Pulmonary artery endothelial cell (primary cell): ENCODE measurements around the gene PBX4. TPM values are rescaled to one million over a fixed set of nuclear protein-coding genes. Genes with fewer than 3 reads are reported as not detected.

ENCODE experiments used
- DNase-seq: peaks from one replicate; pipeline ENCODE4 v3.0.0-alpha.2; 2011; ENCODE audit warnings: low read depth, low spot score
- total RNA-seq: library from RNA; depleted of rRNA; stranded (reverse); fragments of >200 nt; gene quantifications from 2 replicates; pipeline ENCODE4 v1.2.3, GENCODE V29; 2014

The PBX4 gene
- total RNA-seq, 1 donor from 2014 or later = 0.07 TPM

DNA sequence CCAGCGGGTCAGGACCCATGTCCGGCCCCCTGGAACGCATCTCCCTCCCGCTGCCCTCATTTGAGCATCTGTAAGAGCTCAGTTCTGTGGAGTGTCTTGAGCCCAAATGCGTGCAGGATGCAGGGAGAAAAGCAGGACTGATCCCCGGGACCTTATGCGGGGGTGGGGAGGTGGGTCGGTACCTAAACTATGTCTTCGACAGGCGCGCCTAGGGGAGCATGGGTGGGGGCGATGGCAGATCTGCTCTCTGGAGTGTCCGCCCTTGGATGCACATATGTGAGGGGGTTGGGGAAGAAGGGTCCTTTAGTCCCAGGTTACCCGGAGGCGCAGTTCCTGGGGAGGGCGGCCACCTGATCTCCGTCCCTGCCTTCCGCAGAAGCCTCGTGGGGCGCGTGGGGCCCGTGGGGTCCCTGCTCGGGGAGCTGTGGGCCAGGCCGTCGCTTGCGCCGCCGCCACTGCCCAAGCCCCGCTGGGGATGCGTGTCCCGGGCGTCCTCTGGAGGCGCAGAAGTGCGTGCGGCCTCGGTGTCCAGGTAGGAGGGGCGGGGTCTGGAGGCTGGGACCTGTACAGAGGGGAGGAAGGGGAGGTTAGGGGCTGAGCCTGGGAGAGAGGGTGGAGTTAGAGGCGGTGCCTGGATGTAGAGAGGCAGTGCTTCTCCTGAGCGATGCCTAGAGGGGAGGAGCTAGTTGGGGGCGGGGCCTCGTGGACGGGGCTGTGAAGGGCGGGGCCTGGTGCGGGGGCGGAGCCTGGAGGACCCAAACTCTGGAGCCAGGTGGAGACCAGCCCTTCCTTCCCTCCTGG, 77.6 kb downstream of the PBX4 start:
- DNase-seq = no peak

DNA sequence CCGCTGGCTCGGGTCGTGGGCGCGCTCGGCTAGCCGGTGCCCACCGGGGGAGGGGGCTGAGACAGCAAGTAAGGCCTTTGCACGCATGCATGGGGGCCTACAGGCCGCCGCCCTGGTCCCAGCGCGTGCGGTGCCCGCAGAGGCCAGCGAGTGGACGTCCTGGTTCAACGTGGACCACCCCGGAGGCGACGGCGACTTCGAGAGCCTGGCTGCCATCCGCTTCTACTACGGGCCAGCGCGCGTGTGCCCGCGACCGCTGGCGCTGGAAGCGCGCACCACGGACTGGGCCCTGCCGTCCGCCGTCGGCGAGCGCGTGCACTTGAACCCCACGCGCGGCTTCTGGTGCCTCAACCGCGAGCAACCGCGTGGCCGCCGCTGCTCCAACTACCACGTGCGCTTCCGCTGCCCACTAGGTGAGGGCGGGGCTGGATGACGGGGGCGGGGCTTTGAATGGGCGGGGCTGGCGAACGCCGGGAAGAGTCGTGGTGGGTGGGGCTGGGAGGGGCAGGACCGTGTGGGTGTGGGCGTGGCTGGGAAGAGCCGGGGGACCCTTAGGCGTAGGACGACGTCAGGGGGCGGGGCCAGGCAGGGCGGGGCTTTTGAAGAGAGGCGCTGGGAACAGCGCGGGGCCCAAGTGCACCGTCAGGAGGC, 78.3 kb downstream of the PBX4 start:
- no peak for DNase-seq

DNA sequence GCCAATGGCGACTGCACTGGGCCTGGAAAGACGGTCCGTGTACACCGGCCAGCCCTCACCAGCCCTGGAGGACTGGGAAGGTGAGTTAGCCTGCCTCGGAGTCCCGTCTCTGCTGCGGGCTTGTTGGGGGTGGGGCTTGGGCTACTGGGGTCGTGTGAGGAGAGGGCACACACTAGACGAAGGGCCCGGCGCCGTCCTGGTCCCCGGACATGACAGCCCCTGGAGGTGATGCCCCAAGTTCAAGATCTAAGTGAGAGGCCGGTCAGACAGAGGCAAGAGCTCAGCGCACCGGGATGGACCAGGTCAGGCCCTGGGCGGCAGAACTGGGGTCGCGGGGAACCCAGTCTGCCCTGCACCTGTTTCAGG, 78.8 kb downstream of the PBX4 start:
- no peak for DNase-seq

DNA sequence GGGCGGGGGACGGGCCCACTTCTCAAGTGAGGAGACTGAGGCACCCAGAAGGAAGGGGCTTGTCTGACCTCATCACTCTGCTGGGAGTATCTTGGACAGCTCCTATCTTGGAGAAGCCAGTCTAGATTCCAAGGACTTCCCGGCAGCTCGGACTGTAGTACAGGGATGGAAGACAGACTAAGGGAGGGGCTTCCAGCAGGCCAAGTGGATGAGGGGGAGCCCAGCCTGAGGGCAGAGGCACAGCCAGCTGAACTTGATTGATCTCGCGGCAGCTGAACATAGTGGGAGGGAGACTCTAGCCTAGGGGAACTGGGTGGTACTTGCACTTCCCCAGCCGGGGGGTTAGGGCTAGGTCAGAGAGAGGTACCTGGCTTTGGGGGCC, 79.7 kb downstream of the PBX4 start:
- no peak for DNase-seq

DNA sequence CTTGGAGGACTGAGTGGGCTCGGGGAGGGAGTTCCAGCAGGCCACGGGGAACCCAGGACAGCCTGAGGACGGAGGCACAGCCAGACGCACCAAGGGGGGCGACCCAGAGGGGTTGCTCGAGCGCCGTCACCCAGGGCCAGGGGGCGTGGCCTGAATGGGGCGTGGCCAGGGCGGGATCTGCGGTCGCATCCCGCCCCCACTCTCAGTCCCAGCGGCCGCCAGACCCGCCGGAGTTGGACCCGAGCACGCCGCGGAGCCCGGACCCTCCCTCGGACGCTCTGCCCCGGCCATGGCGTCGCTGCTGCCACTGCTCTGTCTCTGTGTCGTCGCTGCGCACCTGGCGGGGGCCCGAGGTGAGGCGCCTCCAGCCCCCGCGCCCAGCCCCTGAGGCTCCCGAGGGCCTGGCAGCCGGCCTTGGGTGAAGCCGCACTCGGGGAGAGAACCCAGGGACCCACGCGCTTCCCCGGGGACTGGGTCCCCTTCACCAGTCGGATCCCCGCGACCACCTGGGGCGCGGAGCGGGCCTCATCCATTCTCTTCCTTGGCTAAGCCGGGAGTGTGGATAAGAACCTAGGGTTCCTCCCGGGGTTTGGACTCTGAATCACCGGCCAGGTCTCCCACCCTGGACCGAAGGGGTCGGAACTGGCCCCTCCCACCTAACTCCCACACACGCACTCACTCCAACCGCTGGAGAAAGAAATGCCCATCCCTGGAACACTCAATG, 80.3 kb downstream of the PBX4 start, which contains the start of gene CILP2:
Gene CILP2, plus strand, starts transcription at position 205 of the 724 bp plus-strand sequence. Its CDS starts 85 bp downstream, at position 290.
- no peak for DNase-seq

DNA sequence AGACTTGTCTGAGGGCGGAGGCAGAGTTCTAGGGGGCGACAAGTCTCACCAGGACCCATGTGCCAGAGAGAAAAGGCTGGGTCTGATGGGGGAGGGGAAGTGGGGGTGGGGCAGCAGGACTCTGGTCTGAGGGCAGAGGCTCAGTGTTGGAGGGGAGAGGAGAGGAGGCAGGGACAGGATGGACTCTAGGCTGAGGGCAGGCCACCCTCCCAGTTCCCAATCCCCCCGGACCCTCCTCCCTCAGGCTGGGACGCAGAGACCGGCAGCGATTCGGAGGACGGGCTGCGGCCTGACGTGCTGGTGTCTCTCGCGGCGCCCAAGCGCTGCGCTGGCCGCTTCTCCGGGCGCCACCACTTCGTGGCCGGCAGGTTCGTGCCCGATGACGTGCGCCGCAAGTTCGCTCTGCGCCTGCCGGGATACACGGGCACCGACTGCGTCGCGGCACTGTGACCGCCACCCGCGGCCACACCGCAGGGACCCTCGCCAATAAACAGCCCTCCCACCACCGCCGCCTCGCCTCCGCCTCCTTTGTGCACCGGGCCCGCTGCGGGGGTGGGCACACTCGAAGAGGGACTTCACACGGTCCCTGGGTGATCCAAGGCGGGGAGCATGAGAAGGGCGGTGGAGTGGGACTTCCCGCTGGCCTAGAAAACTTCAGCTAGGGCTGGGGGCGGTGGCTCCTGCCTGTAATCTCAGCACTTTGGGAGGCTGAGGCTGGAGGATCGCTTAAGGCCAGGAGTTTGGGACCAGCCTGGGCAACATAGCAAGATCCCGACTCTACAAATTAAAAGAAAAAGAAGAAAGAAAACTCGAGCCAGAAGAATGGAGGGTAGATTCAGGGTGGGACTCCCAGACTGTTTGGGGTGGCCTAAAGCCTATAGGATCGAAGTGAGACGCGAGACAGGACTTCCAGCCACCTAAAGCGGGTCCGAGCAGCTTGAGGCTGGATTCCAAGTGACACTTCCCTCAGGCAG, 81.1 kb downstream of the PBX4 start:
- DNase-seq = no peak

DNA sequence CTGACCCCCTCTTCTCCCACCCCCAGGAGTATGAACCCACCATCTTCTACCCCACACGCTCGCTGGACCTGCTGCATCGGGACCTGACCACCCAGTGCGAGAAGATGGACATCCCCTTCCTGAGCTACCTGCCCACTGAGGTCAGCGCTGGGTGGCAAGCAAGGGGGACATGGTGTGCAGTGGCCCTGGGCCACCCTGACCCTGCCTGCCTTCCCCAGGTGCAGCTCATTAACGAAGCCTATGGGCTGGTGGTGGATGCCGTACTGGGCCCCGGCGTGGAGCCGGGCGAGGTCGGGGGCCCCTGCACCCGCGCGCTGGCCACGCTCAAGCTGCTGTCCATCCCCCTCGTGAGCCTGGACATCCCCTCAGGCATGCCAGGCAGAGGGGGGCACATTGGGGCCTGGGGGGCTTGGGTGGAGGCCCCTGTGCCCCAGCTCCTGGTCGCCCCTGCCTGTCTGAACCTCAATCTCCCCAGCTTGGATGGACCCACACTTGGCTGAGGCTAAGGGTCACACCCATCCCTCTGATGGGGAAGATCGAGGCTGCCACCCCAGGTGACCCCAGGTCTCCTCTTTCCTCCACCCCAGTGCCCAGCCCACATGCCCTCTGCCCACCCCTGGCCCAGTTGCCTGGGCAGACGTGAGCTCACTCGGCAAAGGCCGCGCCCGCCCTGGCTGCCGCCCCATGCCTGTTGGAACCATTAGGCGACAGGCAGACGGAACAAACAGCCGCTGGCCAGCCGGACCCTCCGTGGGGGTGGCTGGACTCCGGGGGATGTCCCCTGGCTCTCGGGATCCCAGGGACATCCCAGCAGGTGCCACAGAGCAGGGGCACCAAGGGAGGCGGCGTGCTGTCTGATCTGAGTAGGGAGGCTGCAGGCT, 82.9 kb downstream of the PBX4 start:
- DNase-seq = no peak

DNA sequence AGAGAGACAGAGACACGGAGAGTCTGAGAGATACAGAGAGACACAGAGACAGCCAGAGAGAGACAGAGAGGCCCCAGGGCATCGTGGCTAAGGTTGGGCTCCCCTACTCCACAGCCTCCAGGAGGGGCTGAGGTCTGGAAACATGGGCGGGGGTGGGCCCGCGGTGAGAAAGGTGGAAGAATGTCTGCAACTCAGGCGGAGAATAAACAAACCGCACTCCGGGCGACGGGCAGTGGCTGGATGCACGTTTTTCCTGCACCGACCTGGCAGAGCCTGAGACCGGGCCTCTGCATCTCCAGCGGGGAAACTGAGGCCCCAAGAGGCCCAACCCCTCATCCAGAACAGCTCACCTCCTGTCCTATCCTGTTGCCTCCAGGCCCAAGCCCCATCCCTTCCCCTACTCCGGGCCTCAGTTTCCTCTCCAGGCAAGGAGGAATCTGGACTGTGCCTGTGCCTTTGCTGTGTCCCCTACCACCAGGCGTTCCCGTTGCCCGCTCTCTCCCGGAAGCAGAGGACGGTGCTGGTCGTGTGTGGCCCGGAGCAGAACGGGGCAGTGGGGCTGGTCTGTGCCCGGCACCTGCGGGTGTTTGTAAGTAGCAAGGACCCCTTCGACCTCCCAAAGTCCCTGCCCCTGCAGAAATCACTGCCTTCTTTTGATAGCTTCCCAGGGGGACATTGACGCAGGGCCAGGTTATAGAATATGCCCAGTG, 83.8 kb downstream of the PBX4 start:
- DNase-seq = no peak

DNA sequence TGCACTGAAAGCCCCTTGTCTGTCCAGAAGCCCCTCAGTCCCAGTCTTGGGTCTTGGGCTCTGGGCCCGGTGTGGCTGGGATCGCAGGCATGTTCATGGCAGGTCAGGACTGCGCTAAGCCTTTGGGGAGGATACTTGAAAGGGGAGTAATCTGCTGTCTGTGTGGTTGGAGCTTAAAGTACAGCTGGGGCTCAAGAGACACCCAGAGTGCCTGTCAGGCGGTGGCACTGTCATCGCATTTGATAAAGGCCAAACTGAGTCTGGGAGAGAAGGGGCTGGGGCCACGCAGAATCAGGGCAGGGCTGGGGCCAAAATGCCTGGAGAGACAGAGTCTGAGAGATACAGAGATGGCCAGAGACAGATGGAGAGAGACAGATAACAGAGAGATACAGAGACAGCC, 84.6 kb downstream of the PBX4 start:
- no peak for DNase-seq

DNA sequence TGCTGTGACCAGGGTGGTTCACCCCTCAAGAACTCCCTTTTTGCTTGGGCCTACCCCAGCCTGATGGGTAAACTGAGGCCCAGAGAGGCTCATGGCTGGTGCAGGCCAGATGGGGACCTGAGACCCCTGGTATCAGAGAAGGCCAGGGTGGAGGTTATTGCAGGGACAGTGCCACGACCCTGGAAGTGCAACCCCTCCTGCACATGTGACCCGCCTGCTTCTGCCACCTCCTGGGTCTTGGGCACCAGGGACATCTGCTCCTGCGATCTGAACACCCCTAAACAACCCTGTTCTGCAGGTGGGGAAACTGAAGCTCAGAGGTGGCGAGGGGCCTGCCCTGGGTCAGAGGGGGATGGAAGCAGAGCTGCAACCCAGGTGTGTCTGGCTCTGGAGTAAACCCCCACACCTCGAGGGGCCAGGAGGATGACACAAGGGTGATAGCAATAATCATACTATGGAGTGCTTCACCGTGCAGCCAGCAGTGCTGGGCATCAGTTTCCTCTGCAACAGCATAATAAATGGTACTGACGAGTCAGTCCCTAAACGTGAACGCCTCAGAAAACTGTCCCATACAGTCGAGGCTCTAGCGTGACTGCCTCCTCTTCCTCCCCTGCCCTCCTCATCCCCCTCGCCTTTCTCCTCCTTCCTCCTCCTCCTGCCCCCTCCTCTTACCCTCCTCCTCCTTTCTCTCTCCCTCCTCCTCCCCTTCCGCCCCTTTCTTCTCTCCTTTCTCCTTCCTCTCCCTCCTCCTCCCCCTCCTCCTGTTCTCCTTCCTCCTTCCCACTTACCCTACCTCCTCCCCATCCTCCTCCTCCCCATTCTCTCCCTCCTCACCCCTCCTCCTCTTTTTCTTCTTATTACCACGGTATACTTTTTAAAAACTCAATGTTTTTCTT, 85.4 kb downstream of the PBX4 start:
- no peak for DNase-seq

DNA sequence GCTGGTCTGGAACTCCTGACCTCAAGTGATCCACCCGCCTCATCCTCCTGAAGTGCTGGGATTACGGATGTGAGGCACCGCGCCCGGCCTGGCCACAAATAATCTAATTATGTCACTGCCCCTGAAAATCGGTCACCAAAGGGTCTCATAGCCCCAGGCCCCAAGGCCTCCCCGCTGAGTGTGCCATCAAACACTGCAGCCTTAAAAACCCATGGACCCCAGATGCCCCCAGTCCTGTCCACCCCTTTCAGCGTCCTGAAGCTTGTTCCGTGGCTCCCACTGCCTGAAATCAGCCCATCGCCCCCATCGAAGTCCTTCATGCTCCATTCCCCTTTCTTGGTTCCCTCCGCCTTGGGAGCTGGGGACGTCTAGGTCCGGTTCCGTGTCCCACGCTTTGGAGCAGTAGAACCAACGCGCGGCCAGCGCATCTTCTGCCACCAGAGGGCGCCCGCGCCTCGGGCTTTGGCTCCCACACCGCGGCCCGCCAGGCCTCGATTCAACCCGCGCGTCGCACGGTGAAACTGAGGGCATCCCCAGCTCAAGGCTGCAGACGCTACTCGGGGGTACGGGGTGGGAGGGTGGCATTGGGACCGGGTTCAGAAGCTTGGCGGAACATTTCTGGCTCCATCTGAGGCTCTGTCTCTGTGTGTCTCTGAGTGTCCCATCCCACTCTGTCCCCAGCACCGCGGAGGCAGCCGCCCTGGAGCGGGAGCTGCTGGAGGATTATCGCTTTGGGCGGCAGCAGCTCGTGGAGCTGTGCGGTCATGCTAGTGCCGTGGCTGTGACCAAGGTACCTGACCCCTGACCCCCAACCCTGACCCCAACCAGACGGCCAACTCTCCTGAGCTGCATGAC, 86.3 kb downstream of the PBX4 start:
- no peak for DNase-seq

DNA sequence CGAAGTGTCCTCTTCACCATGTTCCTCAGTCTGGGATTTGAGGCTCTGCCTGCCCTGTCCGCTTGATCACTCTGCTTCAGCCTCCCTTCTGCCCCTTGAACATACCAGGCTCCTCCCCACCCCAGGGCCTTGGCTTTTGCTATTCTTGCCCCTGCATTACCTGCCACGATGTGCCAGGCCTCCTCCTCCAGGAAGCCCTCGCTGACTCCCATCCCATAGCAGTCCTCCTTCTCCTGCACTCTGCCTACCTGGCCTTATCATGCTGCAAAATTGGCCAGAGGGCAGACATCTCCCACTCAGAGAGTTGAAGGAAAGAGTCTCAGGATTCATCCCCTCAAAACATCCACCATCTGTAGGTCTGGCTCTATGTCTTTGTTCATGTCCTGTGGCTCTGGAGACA, 87.6 kb downstream of the PBX4 start:
- no peak for DNase-seq

DNA sequence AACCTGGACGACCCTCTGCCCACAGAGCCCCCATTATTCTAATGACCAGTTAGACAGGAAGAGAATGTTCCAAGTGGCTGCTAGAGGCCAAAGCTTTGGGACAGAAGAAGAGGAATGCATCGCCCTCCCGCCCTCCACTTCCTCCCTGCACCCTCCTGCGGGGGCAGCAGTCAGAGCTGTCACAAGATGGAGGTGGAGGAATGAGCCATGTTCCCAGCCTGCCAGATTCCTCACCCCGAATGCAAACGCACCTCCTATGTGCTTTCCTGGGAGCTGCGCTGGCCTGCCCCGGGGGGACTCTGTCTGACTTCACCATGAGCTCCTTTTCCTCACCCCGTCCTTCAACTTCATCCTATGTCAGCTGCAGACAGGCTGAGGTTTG, 88.1 kb downstream of the PBX4 start:
- no peak for DNase-seq

DNA sequence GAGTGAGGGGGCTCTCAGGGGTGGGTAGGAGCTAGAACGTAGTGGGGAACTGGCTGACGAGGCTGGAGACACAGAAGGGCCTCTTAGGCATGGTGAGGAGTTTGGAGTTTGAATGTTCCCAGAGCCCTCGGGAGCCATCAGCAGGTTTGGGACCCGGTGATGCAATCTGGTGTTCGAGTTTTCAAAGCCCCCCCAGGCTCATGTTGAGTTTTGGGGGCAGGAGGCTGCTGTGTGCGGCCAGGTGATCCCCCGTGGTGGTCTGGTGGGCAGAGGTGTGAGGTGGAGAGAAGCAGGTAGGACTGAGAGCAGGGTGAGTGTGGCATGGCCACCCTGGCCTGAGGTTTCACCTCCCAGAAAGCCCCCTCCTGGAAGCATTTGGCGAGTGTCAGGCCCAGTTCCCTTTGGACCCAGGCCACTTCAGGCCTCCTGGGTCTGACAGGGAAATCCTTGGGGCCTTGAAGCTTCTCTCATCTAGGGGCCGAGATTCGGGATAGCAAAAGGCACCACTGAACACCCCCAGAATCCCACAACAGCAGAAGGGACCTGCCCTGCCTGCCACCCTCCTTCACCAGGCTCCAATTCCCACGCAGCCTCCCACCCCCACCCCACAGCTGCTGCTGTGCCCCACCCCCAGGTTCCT, 88.6 kb downstream of the PBX4 start:
- no peak for DNase-seq

DNA sequence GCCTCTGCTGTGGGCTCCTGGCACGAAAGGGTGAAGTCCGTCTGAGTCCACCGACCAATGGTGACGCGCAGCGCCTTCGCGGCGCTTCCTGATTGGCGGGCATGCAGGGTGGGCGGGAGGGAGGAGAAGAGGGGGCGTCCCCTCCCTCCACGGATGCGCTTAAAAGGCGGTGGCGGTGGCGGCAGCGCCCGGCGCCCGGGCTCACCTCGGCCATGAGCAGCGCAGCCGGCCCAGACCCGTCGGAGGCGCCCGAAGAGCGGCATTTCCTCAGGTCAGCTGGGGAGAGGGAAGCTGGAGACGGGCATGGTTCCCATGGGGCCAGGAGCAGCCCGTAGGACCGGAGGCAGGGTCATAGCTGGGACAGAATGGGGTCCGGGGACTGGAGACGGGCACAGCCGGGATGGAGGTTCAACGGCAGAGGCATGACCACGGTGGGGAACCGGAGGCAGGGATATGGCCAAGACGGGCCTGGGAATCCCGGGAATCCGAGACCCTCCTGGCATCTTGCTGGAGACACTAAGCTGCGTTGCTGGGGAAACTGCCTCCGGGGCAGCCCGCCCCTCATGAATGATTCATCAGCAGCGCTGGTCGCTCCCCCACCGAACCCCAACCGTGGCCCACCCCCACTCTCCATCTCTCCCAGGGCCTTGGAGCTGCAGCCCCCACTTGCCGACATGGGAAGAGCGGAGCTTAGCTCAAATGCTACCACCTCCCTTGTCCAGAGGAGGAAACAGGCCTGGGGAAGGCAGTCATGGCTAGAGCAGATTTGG, 89.6 kb downstream of the PBX4 start, which contains the start of gene YJEFN3:
Gene YJEFN3, plus strand, starts transcription at position 191 of the 770 bp plus-strand sequence. Its CDS starts 22 bp downstream, at position 213.
- DNase-seq = no peak
